Keratinocyte (primary cell): ENCODE measurements around the gene RPL18. TPM values are rescaled to one million over a fixed set of nuclear protein-coding genes. Genes with fewer than 3 reads are reported as not detected.

ENCODE experiments used
- DNase-seq: peaks from one replicate; pipeline ENCODE4 v3.0.0-alpha.2; 2011; ENCODE audit warnings: low read depth, missing footprints, low spot score
- FAIRE-seq: peaks from 2 replicates; lab custom pipeline; 2011; peaks lifted over from hg19 to GRCh38; lab: Jason Lieb, UNC
- H2AFZ ChIP-seq: 2 replicates; pipeline ENCODE4 v1.6.0; 2012; ENCODE audit warnings: low read length, control low read depth, inconsistent platforms; ENCODE audit not compliant: control insufficient read depth
- H3K27ac ChIP-seq: 2 replicates; pipeline ENCODE4 v1.5.1; 2011; ENCODE audit warnings: low read length; ENCODE audit not compliant: control insufficient read depth, insufficient read depth
- H3K27me3 ChIP-seq: 3 replicates; pipeline ENCODE4 v1.6.0; 2011; ENCODE audit warnings: low read length; ENCODE audit not compliant: control insufficient read depth, insufficient read depth; ENCODE audit errors: extremely low read depth
- H3K36me3 ChIP-seq, 2 experiments: 2 replicates in 1 of 2; 3 replicates in 1 of 2; pipeline ENCODE4 v1.5.1; 2011; ENCODE audit warnings: low read length in 2 of 2, mild to moderate bottlenecking in 1 of 2; ENCODE audit not compliant: control insufficient read depth in 2 of 2, insufficient read depth in 2 of 2; ENCODE audit errors: extremely low read depth in 1 of 2
- H3K4me1 ChIP-seq: 3 replicates; pipeline ENCODE4 v1.5.1; 2011; ENCODE audit warnings: low read length; ENCODE audit not compliant: control insufficient read depth, insufficient read depth; ENCODE audit errors: extremely low read depth
- H3K4me2 ChIP-seq: 3 replicates; pipeline ENCODE4 v1.6.0; 2011; ENCODE audit warnings: low read depth, low read length; ENCODE audit not compliant: control insufficient read depth, insufficient read depth; ENCODE audit errors: extremely low read depth
- H3K4me3 ChIP-seq, 3 experiments: fragments of 200-600 bp in 1 of 3; sonication (generic) in 1 of 3; 2 replicates in 2 of 3; 3 replicates in 1 of 3; pipeline ENCODE4 v1.5.1; 2011 to 2016; ENCODE audit warnings: low read length in 3 of 3, mild to moderate bottlenecking in 3 of 3, control low read depth in 2 of 3, inconsistent platforms in 1 of 3, low read depth in 1 of 3, mixed read lengths in 1 of 3, mixed run types in 1 of 3, moderate library complexity in 1 of 3; ENCODE audit not compliant: control insufficient read depth in 2 of 3, insufficient read depth in 2 of 3; ENCODE audit errors: extremely low read depth in 1 of 3
- H3K79me2 ChIP-seq: 2 replicates; pipeline ENCODE4 v1.6.0; 2012; ENCODE audit warnings: low read length; ENCODE audit not compliant: control insufficient read depth, insufficient read depth
- H3K9ac ChIP-seq: 3 replicates; pipeline ENCODE4 v1.6.0; 2011; ENCODE audit warnings: low read length; ENCODE audit not compliant: control insufficient read depth, insufficient read depth; ENCODE audit errors: extremely low read depth
- H3K9me1 ChIP-seq: 3 replicates; pipeline ENCODE4 v1.6.0; 2011; ENCODE audit warnings: low read length; ENCODE audit not compliant: control insufficient read depth, insufficient read depth; ENCODE audit errors: extremely low read depth
- H3K9me3 ChIP-seq: 2 replicates; pipeline ENCODE4 v1.5.1; 2012; ENCODE audit warnings: low read depth, low read length; ENCODE audit not compliant: control insufficient read depth
- H4K20me1 ChIP-seq: 3 replicates; pipeline ENCODE4 v1.6.0; 2011; ENCODE audit warnings: low read length; ENCODE audit not compliant: control insufficient read depth, insufficient read depth; ENCODE audit errors: extremely low read depth
- CTCF ChIP-seq, 3 experiments: IDR thresholded peaks in 1 of 3; conservative IDR thresholded peaks in 1 of 3; optimal IDR thresholded peaks in 1 of 3; 2 replicates in 2 of 3; 3 replicates in 1 of 3; pipeline versions ENCODE3 to v1.5.1; 2011; ENCODE audit warnings: low read length in 3 of 3, mild to moderate bottlenecking in 3 of 3, moderate library complexity in 2 of 3, control low read depth in 1 of 3, inconsistent platforms in 1 of 3; ENCODE audit not compliant: insufficient read depth in 2 of 3; ENCODE audit errors: extremely low read depth in 1 of 3
- EZH2 ChIP-seq: IDR thresholded peaks from one replicate; pipeline ENCODE4 v1.6.1; 2012; ENCODE audit warnings: inconsistent platforms, mild to moderate bottlenecking, low read length, moderate library complexity
- dilution Hi-C: fragments of 300-500 bp; cut with MboI; formaldehyde crosslinking; loops from one replicate; pipeline ENCODE4 v1.7.0; 2020; ENCODE audit warnings: low sequenced_read_pairs; ENCODE audit not compliant: extremely low pct_ligation_motif_present
- polyA plus RNA-seq, 5 experiments: library from polyadenylated mRNA; depleted of rRNA in 3 of 5; stranded (reverse) in 3 of 5; stranded (forward) in 1 of 5; unstranded in 1 of 5; fragments of >200 nt; gene quantifications; 1 replicate in 1 of 5; 2 replicates in 3 of 5; 3 replicates in 1 of 5; pipeline versions ENCODE4 v1.2.1 to v1.2.3, GENCODE V29; 2011 to 2012; ENCODE audit warnings: missing spikeins in 2 of 5, low read depth in 1 of 5, low replicate concordance in 1 of 5

The RPL18 gene
- polyA plus RNA-seq, 1 donor (not counting 4 experiments of a cell fraction or from before 2014, with no cell fraction given) = 1,015 TPM

GRCh38 chr19:48571378-48572162, 47.4 kb downstream of the RPL18 start:
- H3K36me3 ChIP-seq = no peaks in the 10 kb centered on the region
- no peak overlapping the region for H3K4me2 ChIP-seq
- TF ChIP-seq CTCF (optimal IDR thresholded peaks at IDR 0.05 in 1 of 3, IDR thresholded peaks at IDR 0.05 in 1 of 3, conservative IDR thresholded peaks at IDR 0.05 in 1 of 3; ENCODE audit: extremely low read depth in 1 of 3, insufficient read depth in 2 of 3, low read length in 3 of 3) (no peak), EZH2 (no peak)
- peak; percentile 20 for FAIRE-seq
- no peaks in the 10 kb centered on the region for H3K27me3 ChIP-seq
- no peaks in the 10 kb centered on the region for H4K20me1 ChIP-seq
- no peak overlapping the region for H3K27ac ChIP-seq
- H2AFZ ChIP-seq = no peak overlapping the region
- no peak overlapping the region for H3K9ac ChIP-seq
- no peaks in the 10 kb centered on the region for H3K9me1 ChIP-seq
- H3K9me3 ChIP-seq = no peaks in the 10 kb centered on the region
- H3K79me2 ChIP-seq = no peaks in the 10 kb centered on the region
- no peak overlapping the region for H3K4me3 ChIP-seq
- dilution Hi-C loops = no loop called here
- no peak for DNase-seq
- peaks cover 15% of the 10 kb centered on the region for H3K4me1 ChIP-seq

DNA sequence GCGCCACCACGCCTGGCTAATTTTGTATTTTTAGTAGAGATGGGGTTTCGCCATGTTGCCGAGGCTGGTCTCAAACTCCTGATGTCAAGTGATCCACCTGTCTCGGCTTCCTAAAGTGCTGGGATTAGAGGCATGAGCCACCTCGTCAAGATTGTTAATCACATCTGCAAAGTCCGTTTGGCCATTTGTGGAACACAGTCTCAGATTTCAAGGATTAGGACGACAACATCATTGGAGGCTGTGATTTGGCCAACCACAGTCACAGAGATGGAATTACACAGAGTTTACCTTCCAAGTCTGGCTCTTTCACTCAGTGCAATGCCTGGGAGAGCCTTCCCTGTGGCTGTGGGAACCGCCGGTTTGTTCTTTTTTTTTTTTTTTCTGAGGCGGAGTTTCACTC, 49.2 kb downstream of the RPL18 start:
- Histone ChIP-seq H2AFZ (no peak overlapping the region), H3K9ac (no peak overlapping the region), H3K27ac (no peak overlapping the region), H3K4me2 (no peak overlapping the region), H4K20me1 (no peaks in the 10 kb centered on the region), H3K4me1 (peaks cover 15% of the 10 kb centered on the region), H3K9me3 (no peaks in the 10 kb centered on the region), H3K79me2 (no peaks in the 10 kb centered on the region), H3K27me3 (no peaks in the 10 kb centered on the region), H3K9me1 (no peaks in the 10 kb centered on the region), H3K4me3 (no peak overlapping the region), H3K36me3 (no peaks in the 10 kb centered on the region)
- no peak for TF ChIP-seq EZH2
- TF ChIP-seq CTCF (optimal IDR thresholded peaks at IDR 0.05 in 1 of 3, IDR thresholded peaks at IDR 0.05 in 1 of 3, conservative IDR thresholded peaks at IDR 0.05 in 1 of 3; ENCODE audit: extremely low read depth in 1 of 3, insufficient read depth in 2 of 3, low read length in 3 of 3) = no peak
- dilution Hi-C loops = no loop called here
- no peak for DNase-seq
- no peak for FAIRE-seq
